HCT116 (cell line): ENCODE measurements around the gene INF2. TPM values are rescaled to one million over a fixed set of nuclear protein-coding genes. Genes with fewer than 3 reads are reported as not detected.
A peak's percentile ranks its signal among the peaks of the same experiment; 100 is the strongest.

Source experiments
- ATAC-seq: fragments of 200-7000 bp; cut with Tn5 transposase; 2 replicates; pipeline ENCODE4 v1.9.1; 2020; ENCODE audit warnings: mild to moderate bottlenecking, moderate library complexity
- BruUV-seq: library from RNA; stranded (reverse); fragments of 400-500 nt; replicated peaks from 2 replicates; lab custom pipeline; 2021; lab: Mats Ljungman, UMichigan
- CTCF ChIA-PET: fragments of 300-600 bp; sonication (Branson Sonifier 250); formaldehyde crosslinking; loops from one replicate; lab custom pipeline; 2021; ENCODE audit warnings: antibody characterized with exemption; lab: Charles Lee
- POLR2A ChIA-PET: fragments of 300-600, 350-600 bp; sonication (Branson Sonifier 250); formaldehyde crosslinking; loops from one replicate; lab custom pipeline; 2021; ENCODE audit warnings: antibody characterized with exemption; lab: Charles Lee
- RAD21 ChIA-PET, 2 experiments: fragments of 300-600 bp; sonication (Branson Sonifier 250); formaldehyde crosslinking; loops; one replicate each; lab custom pipeline; 2023; ENCODE audit warnings: low total read pairs in 2 of 2; ENCODE audit not compliant: uncharacterized antibody in 2 of 2, unreplicated experiment in 2 of 2, low non-redundant PET in 1 of 2; lab: Charles Lee
- DNase-seq: peaks from one replicate; pipeline ENCODE4 v3.0.0-alpha.2; 2010; ENCODE audit warnings: low read depth, low spot score
- H2AFZ ChIP-seq: fragments of 200-600 bp; shearing (Covaris generic), sonication (generic); 2 replicates; pipeline ENCODE4 v1.6.1; 2017; ENCODE audit warnings: low read depth, mixed run types, mixed read lengths, antibody characterized with exemption, low read length; ENCODE audit not compliant: poor library complexity, severe bottlenecking
- H3K27ac ChIP-seq: 2 replicates; pipeline ENCODE4 v1.5.1; 2012; ENCODE audit warnings: low read depth, low read length
- H3K27me3 ChIP-seq: fragments of 200-600 bp; sonication (generic); 2 replicates; pipeline ENCODE4 v1.6.1; 2016; ENCODE audit warnings: mixed run types, low read length, mixed read lengths; ENCODE audit not compliant: insufficient read depth
- H3K36me3 ChIP-seq, 2 experiments: fragments of 200-500 bp in 1 of 2; fragments of 200-600 bp in 1 of 2; sonication (Bioruptor generic) in 1 of 2; sonication (generic) in 1 of 2; 2 replicates each; pipeline versions ENCODE4 v1.5.1 to v1.6.1; 2014 to 2016; ENCODE audit warnings: low read length in 2 of 2, inconsistent platforms in 1 of 2, mixed read lengths in 1 of 2, mixed run types in 1 of 2; ENCODE audit not compliant: insufficient read depth in 2 of 2, control insufficient read depth in 1 of 2
- H3K4me1 ChIP-seq, 2 experiments: fragments of 200-600 bp in 1 of 2; sonication (generic) in 1 of 2; 2 replicates each; pipeline versions ENCODE4 v1.5.1 to v1.6.1; 2012 to 2017; ENCODE audit warnings: low read length in 2 of 2, inconsistent platforms in 1 of 2, mild to moderate bottlenecking in 1 of 2, mixed read lengths in 1 of 2, mixed run types in 1 of 2, moderate library complexity in 1 of 2; ENCODE audit not compliant: insufficient read depth in 2 of 2, control insufficient read depth in 1 of 2
- H3K4me2 ChIP-seq: fragments of 200-600 bp; sonication (generic); 2 replicates; pipeline ENCODE4 v1.6.1; 2017; ENCODE audit warnings: mixed run types, low read length, mixed read lengths
- H3K4me3 ChIP-seq, 2 experiments: fragments of 200-600 bp in 1 of 2; sonication (generic) in 1 of 2; replicated peaks in 1 of 2; 2 replicates each; pipeline ENCODE4 v1.5.1; 2011 to 2016; ENCODE audit warnings: low read length in 2 of 2, control low read depth in 1 of 2, low read depth in 1 of 2, mild to moderate bottlenecking in 1 of 2, mixed read lengths in 1 of 2, mixed run types in 1 of 2
- H3K79me2 ChIP-seq: fragments of 200-600 bp; sonication (generic); 2 replicates; pipeline ENCODE4 v1.6.1; 2017; ENCODE audit warnings: mild to moderate bottlenecking, mixed run types, low read length, moderate library complexity, mixed read lengths; ENCODE audit not compliant: insufficient read depth
- H3K9ac ChIP-seq: fragments of 200-600 bp; sonication (generic); 2 replicates; pipeline ENCODE4 v1.6.1; 2016; ENCODE audit warnings: low read length, mixed read lengths
- H3K9me2 ChIP-seq: fragments of 200-600 bp; sonication (generic), shearing (Covaris generic); 2 replicates; pipeline ENCODE4 v1.6.1; 2017; ENCODE audit warnings: mixed run types, mild to moderate bottlenecking, moderate library complexity; ENCODE audit not compliant: insufficient read depth
- H3K9me3 ChIP-seq, 2 experiments: fragments of 200-500 bp in 1 of 2; fragments of 200-600 bp in 1 of 2; sonication (Bioruptor generic) in 1 of 2; sonication (generic) in 1 of 2; 2 replicates each; pipeline ENCODE4 v1.6.1; 2014 to 2017; ENCODE audit warnings: low read length in 2 of 2, mixed read lengths in 2 of 2, inconsistent platforms in 1 of 2, low read depth in 1 of 2, mild to moderate bottlenecking in 1 of 2, mixed run types in 1 of 2, moderate library complexity in 1 of 2; ENCODE audit not compliant: control insufficient read depth in 1 of 2, insufficient read depth in 1 of 2
- H4K20me1 ChIP-seq: fragments of 200-600 bp; sonication (generic), shearing (Covaris generic); 2 replicates; pipeline ENCODE4 v1.6.1; 2017; ENCODE audit warnings: mixed run types, mild to moderate bottlenecking, moderate library complexity; ENCODE audit not compliant: insufficient read depth
- POLR2AphosphoS5 ChIP-seq: IDR thresholded peaks from 2 replicates; pipeline ENCODE4 v1.6.1; 2011; ENCODE audit warnings: mild to moderate bottlenecking, low read depth, low read length, moderate library complexity
- REST ChIP-seq: IDR thresholded peaks from 2 replicates; pipeline ENCODE4 v1.6.1; 2012; ENCODE audit warnings: low read depth
- intact Hi-C: fragments of 100-400 bp; cut with micrococcal nuclease; formaldehyde crosslinking; loops from 2 replicates; pipeline ENCODE4 v1.10.0; 2022
- total RNA-seq: library from RNA; stranded (reverse); gene quantifications from one replicate; pipeline ENCODE4 v1.2.1, GENCODE V29; 2021; ENCODE audit not compliant: unreplicated experiment

INF2 gene
- total RNA-seq, 1 experiment from 2014 or later = 95.8 TPM

- Histone ChIP-seq H3K36me3 (peaks cover 0 to 8% of the 10 kb centered on the region in 2 experiments; a peak in 2 of 4 replicates), H3K4me1 (peaks cover 13 to 24% of the 10 kb centered on the region in 2 experiments), H3K4me2 (no peak overlapping the region), H4K20me1 (no peaks in the 10 kb centered on the region), H3K9me3 (no peaks in the 10 kb centered on the region), H3K4me3 (no peak overlapping the region), H3K27ac (no peak overlapping the region; the same call in 1 of the 2 replicates), H2AFZ (no peak overlapping the region), H3K79me2 (no peaks in the 10 kb centered on the region), H3K27me3 (no peaks in the 10 kb centered on the region), H3K9ac (no peak overlapping the region), H3K9me2 (no peaks in the 10 kb centered on the region)
- BruUV-seq = no TSS peak
- TF ChIP-seq REST (no peak), POLR2AphosphoS5 (peak; percentile 11)
- POLR2A ChIA-PET = no interaction called here
- RAD21 ChIA-PET = no interaction called here
- intact Hi-C loops = no loop called here
- DNase-seq (no peak), ATAC-seq (no peak)
- CTCF ChIA-PET = interaction anchor here (1.6 kb wide), 1 partner anchor 12 kb away, joined by 5 read pairs; no protein-coding TSS in a partner anchor
These were observed 32.4 kb downstream of the INF2 start for GRCh38 chr14:104721505-104722431.
